ENCODE results near the gene SYT2. TPM values are rescaled to one million over a fixed set of nuclear protein-coding genes. Genes with fewer than 3 reads are reported as not detected.
A peak's percentile ranks its signal among the peaks of the same experiment; 100 is the strongest.
"Not testable (repeated sequence)": the region's sequence is repeated elsewhere in the genome, so short reads cannot be mapped to it uniquely, and the experiment has no call there.

The SYT2 gene
- total RNA-seq, 1 experiment from 2014 or later: 0.35 TPM

GRCh38 chr1:202643397-202644218, 66.6 kb downstream of the SYT2 start:
- no peak for DNase-seq (ENCODE audit: low spot score)

DNA sequence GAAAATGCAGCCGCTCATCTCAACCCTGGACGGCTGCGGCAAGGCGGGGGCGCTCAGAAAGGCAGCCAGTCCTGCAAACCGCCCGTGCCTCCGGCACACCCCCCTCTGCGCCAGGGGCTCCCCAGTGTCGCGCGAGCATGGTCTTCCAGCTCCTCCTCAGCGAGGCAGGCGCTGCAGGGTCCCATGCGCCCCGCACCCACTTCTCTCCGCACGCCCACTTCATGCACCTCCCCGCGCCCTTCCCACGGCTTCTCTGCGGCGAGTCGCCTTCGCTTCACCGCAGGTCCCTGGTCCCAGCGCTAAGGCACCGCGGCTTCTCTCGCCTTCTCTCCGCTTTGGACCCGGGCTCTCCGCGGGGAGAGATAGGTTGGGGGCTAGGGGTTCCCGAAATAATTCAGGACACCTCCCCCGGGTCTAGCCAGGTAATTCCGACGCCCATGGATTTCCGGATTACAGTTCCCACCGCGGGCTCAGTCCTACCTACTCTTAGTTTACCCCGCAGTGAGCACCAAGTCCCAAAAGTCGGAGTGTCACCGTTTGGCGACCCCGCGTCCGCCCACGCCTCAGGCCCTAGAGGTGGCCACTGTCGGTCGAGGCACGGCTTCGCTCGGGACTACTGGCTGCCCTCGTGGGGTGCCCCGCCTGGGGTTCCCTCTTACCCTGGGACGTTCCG, 67.5 kb downstream of the SYT2 start:
- DNase-seq (ENCODE audit: low spot score): no peak

DNA sequence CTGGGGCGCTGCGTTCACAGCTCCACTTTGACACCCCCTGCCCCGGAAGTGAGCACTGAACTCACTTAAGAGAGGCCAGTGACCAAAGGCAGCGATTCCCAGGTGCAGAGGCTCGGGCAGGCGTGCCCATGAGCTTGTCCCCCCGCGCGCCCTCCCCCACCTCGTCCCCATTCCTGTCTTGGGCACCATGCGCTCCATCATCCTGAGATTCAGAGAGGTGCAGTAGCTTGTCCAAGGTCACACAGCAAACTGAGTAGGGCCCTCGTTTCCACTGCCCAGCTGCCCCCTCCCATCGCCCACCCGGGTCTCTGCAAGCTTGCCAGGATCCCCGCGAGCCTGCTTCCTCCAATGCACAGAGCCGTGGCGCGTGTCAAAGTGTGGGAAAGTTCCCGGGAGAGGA, 68.0 kb downstream of the SYT2 start:
- no peak for DNase-seq (ENCODE audit: low spot score)

- DNase-seq (ENCODE audit: low spot score): no peak
These were observed 70.8 kb downstream of the SYT2 start for GRCh38 chr1:202639500-202639899.

GRCh38 chr1:202638701-202639305, 71.5 kb downstream of the SYT2 start:
- DNase-seq (ENCODE audit: low spot score): not testable (repeated sequence)

GRCh38 chr1:202638019-202638700, 72.1 kb downstream of the SYT2 start:
- no peak for DNase-seq (ENCODE audit: low spot score)

- not testable (repeated sequence) for DNase-seq (ENCODE audit: low spot score)
These were observed 72.8 kb downstream of the SYT2 start for GRCh38 chr1:202637321-202638018.

DNA sequence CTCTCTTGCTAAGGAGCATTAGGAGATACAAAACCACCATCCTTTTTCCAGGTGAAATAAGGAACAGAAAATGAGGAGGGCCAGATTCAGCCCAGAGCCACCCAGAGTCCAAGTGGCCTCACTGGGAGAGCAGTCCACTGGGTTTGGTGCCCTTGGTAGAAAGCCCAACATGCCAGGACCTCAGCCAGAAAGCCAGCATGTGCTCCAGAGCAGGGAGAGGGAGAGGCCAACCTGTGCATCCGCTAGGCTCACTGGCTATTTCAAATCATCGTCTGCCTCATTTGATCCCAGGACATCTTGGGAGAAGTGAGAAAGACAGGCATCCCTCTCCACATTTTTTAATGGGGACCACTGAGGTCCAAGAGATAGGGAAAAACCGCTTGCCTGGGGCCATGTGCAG, 74.1 kb downstream of the SYT2 start:
- not testable (repeated sequence) for DNase-seq (ENCODE audit: low spot score)

DNA sequence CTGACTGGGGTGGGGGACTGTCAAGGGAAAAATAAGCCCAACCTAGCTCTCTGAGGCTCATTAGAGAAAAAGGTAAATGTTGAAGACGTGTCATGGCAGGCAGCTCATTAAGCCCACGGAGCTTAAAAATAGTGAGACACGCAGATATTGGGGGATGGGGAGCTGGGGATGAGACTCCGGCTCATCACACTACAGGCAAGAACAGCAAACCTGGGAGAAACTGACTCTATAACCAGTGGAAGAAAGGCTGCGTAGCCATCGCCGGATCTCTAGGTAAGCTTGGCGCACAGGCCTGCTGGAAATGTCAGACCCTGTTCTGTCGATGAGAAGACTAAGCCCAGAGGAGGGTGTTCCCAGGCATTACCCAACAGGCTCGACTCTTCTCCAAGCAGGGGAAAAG, 78.0 kb downstream of the SYT2 start:
- no peak for DNase-seq (ENCODE audit: low spot score)

DNA sequence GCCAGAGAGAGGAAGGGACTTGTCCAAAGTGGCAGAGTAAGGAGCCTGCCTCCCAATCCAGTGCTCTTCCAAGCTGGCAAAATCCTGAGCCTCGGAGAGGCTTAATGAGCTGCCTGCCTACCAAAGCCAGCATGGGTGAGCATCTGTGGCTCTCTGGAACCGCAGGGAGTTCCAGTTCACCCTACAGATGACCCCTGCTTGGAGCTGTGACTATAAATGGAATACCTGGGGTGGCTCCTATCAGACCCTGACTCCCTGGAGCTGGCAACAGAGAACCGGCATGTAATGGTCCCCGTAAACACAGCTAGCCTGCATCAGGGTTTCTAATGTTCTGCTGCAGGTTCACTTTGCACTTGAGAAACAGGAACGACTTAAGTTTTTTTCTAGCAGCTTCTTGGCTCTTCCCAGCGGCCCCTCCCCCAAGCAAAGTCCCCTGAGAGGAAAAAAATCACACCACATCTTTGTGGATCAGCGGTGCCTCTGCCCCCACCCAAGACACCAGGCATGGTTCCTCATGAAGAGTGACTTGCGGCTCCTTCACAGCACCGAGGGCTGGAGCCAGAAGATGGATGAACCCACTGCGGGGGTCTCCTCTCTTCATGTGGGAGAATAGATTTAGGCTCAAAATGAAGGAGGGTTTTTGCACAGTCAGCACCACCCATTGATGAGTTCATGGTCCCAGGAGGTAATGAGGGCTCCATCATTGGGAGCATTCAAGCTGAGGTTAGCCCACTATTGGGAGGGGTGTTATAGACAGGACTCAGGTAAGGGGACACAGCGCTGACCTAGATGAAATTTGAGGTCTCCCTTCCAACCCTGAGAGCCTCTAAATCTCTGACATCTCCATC, 79.0 kb downstream of the SYT2 start:
- no peak for DNase-seq (ENCODE audit: low spot score)

DNA sequence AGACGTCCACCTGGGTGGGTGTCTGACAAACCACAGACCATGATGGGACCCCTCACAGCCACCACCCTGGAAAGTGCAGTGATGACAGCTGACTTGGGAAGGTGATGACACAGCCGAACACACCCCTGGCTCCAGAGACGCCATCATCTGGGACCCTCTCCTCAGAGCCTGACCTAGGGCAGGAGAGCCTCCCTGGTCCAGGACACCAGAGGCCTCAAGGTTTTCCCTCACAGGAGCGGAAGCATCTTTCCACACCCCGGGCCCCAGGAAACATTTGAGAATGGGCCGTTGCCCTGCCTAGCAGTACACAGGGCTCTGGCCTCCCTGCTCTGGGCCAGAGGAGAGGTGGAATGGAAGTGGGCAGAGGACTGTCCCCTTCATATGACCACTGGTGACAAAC, 79.7 kb downstream of the SYT2 start:
- DNase-seq (ENCODE audit: low spot score): no peak

DNA sequence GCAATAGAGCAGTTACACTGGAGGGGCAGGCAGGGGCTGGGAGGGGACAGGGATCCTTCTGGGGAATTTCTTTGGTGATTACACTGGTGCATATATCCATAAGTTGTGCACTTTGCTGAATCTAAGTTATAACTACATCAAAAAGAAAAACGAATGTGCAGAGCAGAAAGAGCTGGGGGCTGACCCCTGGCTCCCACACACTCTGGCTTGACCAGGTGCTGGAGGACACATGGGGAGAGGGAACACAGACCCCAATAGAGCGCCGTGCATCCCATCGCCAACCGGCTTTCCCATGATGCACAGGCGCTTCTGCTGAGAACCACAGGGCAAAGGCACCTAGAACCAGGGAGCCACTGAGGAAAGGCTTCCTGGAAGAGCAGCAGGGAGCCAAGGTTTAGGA, 80.2 kb downstream of the SYT2 start:
- not testable (repeated sequence) for DNase-seq (ENCODE audit: low spot score)

DNA sequence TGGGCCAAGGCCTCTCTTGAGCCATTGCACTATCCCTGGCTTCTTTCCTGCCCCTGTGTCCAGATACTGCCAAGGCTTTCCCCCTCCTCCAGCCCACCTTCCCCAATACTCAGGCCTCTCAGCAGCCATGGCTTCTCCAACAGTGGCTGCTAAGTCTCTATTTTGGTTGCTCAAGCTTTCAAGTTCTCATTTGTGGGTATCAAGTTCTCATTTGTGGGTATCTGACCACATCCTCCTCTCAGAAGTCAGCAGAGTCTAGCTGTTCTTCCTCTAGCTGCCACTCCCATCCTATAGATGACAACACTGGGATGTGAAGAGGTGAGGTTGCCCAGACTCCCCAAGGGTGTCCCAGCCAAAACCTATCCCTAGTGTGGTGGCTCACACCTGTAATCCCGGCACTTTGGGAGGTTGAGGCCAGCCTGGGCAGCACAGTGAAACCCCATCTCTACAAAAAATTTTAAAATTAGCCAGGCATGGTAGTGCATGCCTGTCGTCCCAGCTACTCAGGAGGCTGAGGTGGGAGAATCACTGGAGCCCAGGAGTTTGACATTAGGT, 80.9 kb downstream of the SYT2 start:
- not testable (repeated sequence) for DNase-seq (ENCODE audit: low spot score)

GRCh38 chr1:202628646-202629215, 81.5 kb downstream of the SYT2 start:
- no peak for DNase-seq (ENCODE audit: low spot score)

DNA sequence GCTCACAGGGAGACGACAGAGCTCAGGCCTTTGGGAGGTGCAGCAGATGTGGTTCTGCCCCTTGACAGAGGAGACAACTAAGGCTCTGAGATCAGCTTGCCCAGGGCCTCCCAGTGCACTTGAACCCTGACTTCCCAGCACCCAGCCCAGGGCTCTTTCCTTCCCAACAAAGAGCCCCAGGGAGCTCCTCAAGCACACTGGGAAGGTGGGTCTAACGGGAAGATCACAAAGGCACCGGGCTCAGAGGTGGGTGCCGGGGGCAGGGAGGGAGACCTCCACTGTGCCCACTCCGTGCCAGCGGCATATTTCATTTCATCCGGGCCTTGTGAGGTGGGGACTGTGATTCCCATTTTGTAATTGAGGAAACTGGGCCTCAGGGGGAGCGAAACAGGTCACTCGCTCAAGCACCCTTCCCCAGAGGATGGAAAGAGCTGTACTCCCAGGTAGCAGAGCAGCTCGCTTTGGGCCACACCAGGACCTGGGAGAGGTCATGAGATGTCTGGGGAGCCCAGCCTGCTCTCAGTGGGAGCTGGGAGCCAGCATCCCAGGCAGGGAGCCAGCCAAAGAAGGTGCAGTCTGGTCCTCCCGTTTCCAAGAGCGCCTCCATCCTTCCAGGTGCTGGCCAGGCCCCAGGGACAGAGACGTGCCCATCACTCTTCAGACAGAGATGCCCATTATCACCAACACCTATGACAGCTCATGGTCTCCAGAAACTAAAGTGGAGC, 82.3 kb downstream of the SYT2 start:
- no peak for DNase-seq (ENCODE audit: low spot score)

DNA sequence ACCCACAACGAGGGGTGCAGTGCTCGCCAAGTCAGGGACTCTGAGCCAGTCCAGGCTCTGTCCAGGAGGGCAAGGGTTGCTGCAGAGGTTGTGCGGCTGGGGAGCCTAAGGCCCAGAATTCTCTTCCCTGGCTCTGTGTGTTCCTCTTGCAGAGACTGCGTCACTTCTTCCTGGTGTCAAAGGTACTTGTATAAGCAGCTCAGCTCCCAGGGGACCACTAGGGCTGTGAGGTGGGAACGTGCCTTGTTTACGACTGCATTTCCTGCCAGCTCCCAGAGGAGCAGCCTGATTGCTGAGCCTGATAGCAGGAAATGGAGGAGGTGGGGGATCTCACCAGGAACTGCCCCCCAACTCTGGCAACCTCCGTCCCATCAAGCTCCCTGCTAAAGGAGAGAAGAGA, 83.2 kb downstream of the SYT2 start:
- DNase-seq (ENCODE audit: low spot score): peak; percentile 42

DNA sequence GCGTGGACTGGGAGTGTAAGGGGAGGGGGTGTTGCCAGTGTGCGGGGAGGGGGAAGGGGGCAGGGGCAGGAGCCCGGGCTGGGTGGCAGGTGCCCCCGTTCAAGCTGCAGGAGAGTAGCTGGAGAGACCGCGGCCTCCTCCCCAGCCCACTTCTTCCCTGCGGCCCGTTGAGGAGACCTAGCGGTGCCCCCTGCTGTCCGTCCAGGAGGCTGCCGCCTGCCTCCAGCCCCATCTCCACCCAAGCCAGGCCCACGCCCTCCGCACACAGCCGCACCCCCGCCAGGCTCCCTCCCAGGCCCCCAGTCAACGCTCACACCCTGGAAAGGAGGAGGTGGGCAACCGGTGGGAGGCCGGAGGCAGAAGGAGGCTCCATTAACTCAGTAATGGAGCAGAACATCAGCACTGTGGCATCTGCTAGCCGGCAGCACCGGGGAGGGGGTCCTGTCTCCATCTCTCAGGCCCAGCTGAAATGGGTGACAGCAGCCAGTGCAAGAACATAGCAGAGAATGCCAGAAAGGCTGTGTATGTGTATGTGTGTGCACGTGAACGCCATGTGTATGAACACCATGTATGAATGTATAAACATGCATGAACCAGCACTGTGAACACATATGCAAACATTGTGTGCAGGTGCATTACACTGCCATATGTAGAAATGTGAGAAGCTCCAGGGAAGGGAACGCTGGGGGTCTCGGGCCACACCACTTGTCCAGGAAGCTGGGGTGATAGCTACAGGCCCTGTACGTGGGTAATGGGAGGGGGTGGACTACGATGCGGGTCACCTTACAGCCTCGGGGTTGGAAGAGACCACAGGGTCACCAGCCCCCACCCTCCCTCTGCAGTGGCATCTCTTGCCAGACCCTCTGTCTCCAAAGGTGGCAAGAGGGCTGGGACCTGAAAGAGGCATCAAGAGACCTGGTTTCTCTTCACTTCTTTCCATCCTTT, 84.6 kb downstream of the SYT2 start:
- peak; percentile 70 for DNase-seq (ENCODE audit: low spot score)

DNA sequence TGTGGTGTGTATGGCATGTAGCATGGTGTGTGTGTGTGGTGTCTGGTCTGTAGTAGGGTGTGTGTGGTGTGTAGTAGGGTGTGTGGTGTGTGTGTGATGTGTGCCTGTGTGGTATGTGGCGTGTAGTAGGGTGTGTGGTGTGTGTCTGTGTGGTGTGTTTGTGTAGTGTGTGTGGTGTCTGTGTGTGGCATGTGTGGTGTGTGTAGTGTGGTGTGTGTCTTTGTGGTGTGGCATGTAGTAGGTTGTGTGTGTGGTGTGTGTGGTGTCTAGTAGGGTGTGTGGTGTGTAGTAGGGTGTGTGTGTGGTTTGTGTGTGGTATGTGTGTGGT, 85.5 kb downstream of the SYT2 start:
- no peak for DNase-seq (ENCODE audit: low spot score)
